PC-9 (cell line): Measurements from ENCODE around the gene AKAP6. TPM values are rescaled to one million over a fixed set of nuclear protein-coding genes. Genes with fewer than 3 reads are reported as not detected.
A peak's percentile ranks its signal among the peaks of the same experiment; 100 is the strongest.

Source experiments
- BruUV-seq: library from RNA; stranded (reverse); fragments of 400-500 nt; replicated peaks from 2 replicates; lab custom pipeline; 2021; lab: Mats Ljungman, UMichigan
- CTCF ChIA-PET: fragments of 300-600 bp; sonication (Branson Sonifier 250); formaldehyde crosslinking; loops from one replicate; lab custom pipeline; 2022; ENCODE audit warnings: antibody characterized with exemption; lab: Charles Lee
- POLR2A ChIA-PET: fragments of 300-600 bp; sonication (Branson Sonifier 250); formaldehyde crosslinking; loops from one replicate; lab custom pipeline; 2022; ENCODE audit warnings: antibody characterized with exemption; ENCODE audit not compliant: unreplicated experiment; lab: Charles Lee
- DNase-seq, 2 experiments: peaks; one replicate each; pipeline versions ENCODE4 v3.0.0 to v3.0.0-alpha.2; 2015 to 2022; ENCODE audit warnings: mixed read lengths in 1 of 2
- H2AFZ ChIP-seq: fragments of 200-600 bp; sonication (generic); 2 replicates; pipeline ENCODE4 v1.8.1; 2017; ENCODE audit warnings: antibody characterized with exemption
- H3F3A ChIP-seq: fragments of 200-600 bp; sonication (generic); 2 replicates; pipeline ENCODE4 v1.8.1; 2017; ENCODE audit warnings: antibody characterized with exemption, mild to moderate bottlenecking, low read depth; ENCODE audit not compliant: insufficient read depth
- H3K27ac ChIP-seq: fragments of 200-600 bp; sonication (generic); 2 replicates; pipeline ENCODE4 v1.6.1; 2016; ENCODE audit warnings: mixed run types
- H3K27me3 ChIP-seq: fragments of 200-600 bp; sonication (generic); 2 replicates; pipeline ENCODE4 v1.6.1; 2016; ENCODE audit warnings: low read depth, mixed run types; ENCODE audit not compliant: insufficient read depth
- H3K36me3 ChIP-seq: fragments of 200-600 bp; sonication (generic); 2 replicates; pipeline ENCODE4 v1.6.1; 2016; ENCODE audit warnings: low read depth, mixed run types
- H3K4me1 ChIP-seq: fragments of 200-600 bp; sonication (generic); replicated peaks from 2 replicates; pipeline ENCODE4 v1.6.1; 2016; ENCODE audit warnings: mixed run types; ENCODE audit not compliant: insufficient read depth
- H3K4me2 ChIP-seq: fragments of 200-600 bp; sonication (generic); 2 replicates; pipeline ENCODE4 v1.6.1; 2017; ENCODE audit warnings: mixed run types
- H3K4me3 ChIP-seq: fragments of 200-600 bp; sonication (generic); 2 replicates; pipeline ENCODE4 v1.6.1; 2016; ENCODE audit warnings: mixed run types
- H3K79me2 ChIP-seq: fragments of 200-600 bp; sonication (generic); 2 replicates; pipeline ENCODE4 v1.6.1; 2017; ENCODE audit warnings: low read depth, mixed run types
- H3K9me2 ChIP-seq: fragments of 200-600 bp; sonication (generic); 2 replicates; pipeline ENCODE4 v1.8.1; 2017; ENCODE audit warnings: mild to moderate bottlenecking; ENCODE audit not compliant: insufficient read depth
- H3K9me3 ChIP-seq: fragments of 200-600 bp; sonication (generic); 2 replicates; pipeline ENCODE4 v1.8.1; 2016; ENCODE audit warnings: low read depth; ENCODE audit not compliant: insufficient read depth
- H4K20me1 ChIP-seq: fragments of 200-600 bp; sonication (generic); 2 replicates; pipeline ENCODE4 v1.8.1; 2017; ENCODE audit not compliant: insufficient read depth
- EZH2 ChIP-seq: fragments of 200-600 bp; sonication (generic); IDR thresholded peaks from 2 replicates; pipeline ENCODE4 v1.8.0; 2017; ENCODE audit warnings: antibody characterized with exemption, low read depth
- intact Hi-C: fragments of 100-400 bp; cut with micrococcal nuclease; formaldehyde crosslinking; loops from one replicate; pipeline ENCODE4 v1.10.0; 2022; ENCODE audit not compliant: unreplicated experiment
- total RNA-seq: library from RNA; stranded (reverse); gene quantifications from 2 replicates; pipeline ENCODE4 v1.2.3, GENCODE V29; 2021
- TF ChIP-seq, protein P1 (sequence below): fragments of 200-600 bp; sonication (generic); conservative IDR thresholded peaks from 2 replicates; pipeline ENCODE4 v1.6.1; 2017; ENCODE audit warnings: mixed run types, antibody characterized with exemption, mild to moderate bottlenecking, moderate library complexity

The AKAP6 gene
- total RNA-seq, 1 experiment from 2014 or later, result 2.8 TPM

DNA sequence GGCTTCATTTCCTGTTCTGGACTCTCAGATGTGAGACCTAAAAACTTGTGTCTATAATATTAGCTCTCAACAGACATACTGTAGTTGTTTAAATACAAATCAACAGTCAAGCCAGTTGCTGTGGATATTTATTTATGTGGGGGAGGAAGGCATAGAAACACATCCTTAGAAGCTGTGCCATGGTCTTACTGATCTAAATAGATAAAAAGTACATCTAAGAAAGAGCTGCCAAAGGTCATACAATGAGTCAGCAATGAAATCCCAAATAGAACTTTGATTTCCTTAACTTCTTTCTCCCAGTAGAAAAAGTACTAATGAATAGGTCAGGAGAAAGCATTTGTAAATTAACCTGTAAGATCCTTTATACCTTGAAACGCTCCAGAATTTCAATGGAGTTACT, 185.1 kb downstream of the AKAP6 start:
- Histone ChIP-seq H3K4me3 (no peak overlapping the region), H3K27me3 (no peaks in the 10 kb centered on the region), H3F3A (no peaks in the 10 kb centered on the region), H3K79me2 (no peaks in the 10 kb centered on the region), H3K4me1 (peaks cover 22% of the 10 kb centered on the region), H3K9me2 (no peaks in the 10 kb centered on the region), H3K4me2 (peak overlapping the region; percentile 28), H3K27ac (peak overlapping the region; percentile 61), H4K20me1 (no peaks in the 10 kb centered on the region), H2AFZ (peak overlapping the region; percentile 58; the same call in 1 of the 2 replicates), H3K9me3 (no peaks in the 10 kb centered on the region), H3K36me3 (no peaks in the 10 kb centered on the region)
- CTCF ChIA-PET, result interaction anchor here (0.5 to 1.2 kb wide), 5 partner anchors 10 to 1488 kb away, joined by 3 to 4 read pairs (median 4); partner anchors contain the start of gene STRN3
- peak in 1 of 2 experiments; percentile 40 for DNase-seq
- BruUV-seq, result no TSS peak
- intact Hi-C loops, result no loop called here
- POLR2A ChIA-PET, result interaction anchor here (0.7 kb wide), 1 partner anchor 1322 kb away, joined by 4 read pairs; no protein-coding TSS in a partner anchor
- TF ChIP-seq, protein P1, sequence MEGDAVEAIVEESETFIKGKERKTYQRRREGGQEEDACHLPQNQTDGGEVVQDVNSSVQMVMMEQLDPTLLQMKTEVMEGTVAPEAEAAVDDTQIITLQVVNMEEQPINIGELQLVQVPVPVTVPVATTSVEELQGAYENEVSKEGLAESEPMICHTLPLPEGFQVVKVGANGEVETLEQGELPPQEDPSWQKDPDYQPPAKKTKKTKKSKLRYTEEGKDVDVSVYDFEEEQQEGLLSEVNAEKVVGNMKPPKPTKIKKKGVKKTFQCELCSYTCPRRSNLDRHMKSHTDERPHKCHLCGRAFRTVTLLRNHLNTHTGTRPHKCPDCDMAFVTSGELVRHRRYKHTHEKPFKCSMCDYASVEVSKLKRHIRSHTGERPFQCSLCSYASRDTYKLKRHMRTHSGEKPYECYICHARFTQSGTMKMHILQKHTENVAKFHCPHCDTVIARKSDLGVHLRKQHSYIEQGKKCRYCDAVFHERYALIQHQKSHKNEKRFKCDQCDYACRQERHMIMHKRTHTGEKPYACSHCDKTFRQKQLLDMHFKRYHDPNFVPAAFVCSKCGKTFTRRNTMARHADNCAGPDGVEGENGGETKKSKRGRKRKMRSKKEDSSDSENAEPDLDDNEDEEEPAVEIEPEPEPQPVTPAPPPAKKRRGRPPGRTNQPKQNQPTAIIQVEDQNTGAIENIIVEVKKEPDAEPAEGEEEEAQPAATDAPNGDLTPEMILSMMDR, result no peak
- no peak for TF ChIP-seq EZH2

DNA sequence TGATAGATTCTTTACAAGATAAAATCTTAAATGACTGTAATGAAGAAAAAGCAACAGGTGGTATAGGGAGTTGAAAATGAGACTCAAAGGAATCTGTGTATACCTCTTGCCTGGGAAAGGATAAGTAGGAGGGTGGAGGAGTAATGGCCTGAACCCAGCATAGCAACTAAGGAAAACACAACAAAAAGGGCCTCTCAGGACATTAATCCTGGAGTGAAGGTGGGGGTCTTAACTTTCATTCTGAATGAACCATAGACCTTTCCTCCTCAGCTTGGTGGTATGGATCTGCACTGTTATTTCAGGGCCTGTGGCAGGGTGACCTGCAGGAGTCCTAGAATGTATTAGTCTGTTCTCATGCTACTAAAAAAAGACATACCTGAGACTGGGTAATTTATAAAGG, 185.6 kb downstream of the AKAP6 start:
- no peaks in the 10 kb centered on the region for H3F3A ChIP-seq
- H3K27me3 ChIP-seq, result no peaks in the 10 kb centered on the region
- peak overlapping the region; percentile 28 for H3K4me2 ChIP-seq
- intact Hi-C loops, result no loop called here
- BruUV-seq, result no TSS peak
- H2AFZ ChIP-seq, result no peak overlapping the region
- no peaks in the 10 kb centered on the region for H3K36me3 ChIP-seq
- no peaks in the 10 kb centered on the region for H3K9me2 ChIP-seq
- H4K20me1 ChIP-seq, result no peaks in the 10 kb centered on the region
- ChIA-PET CTCF (interaction anchor here (1.2 kb wide), 1 partner anchor 10 kb away, joined by 4 read pairs; no protein-coding TSS in a partner anchor), POLR2A (no interaction called here)
- peak overlapping the region; percentile 61 for H3K27ac ChIP-seq
- no peaks in the 10 kb centered on the region for H3K79me2 ChIP-seq
- no peak for TF ChIP-seq EZH2
- TF ChIP-seq, protein P1, result no peak
- H3K4me3 ChIP-seq, result no peak overlapping the region
- H3K9me3 ChIP-seq, result no peaks in the 10 kb centered on the region
- H3K4me1 ChIP-seq, result peaks cover 22% of the 10 kb centered on the region
- DNase-seq, result no peak

DNA sequence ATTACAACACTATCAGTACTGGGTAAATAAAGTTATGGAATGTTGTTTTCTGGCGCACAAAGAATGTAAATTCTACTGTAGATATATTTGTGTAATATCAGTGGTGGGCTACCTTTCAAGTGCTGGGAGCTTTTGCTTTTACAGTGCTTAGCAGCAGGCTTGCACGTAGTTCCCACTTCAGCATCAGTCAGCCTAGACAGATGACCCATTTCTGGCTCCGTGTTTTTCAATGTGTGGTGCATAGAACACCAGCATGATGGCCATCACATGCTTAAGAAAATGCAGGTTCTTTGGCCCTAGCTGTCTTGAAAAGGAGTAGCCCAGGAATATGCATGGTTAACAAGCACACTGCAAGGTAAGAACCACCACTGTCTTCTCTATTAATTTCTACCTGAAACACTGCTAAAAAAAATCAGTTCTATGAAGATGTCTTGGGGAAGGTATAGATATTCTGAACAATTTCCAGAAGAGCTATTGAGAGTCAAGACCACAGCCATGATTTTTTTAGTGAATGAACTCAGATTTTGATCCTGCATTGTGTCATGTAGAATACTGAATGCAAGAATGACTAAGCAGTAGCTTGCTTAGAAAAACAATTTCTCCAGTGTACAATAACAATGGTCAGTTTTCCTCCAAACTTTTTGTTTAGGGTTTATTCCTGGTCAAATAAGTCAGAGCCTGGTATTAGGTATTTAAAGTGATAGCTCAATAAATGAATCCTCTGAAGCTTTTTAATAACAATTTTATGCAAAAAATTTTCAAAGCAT, 195.7 kb downstream of the AKAP6 start:
- H3K27me3 ChIP-seq, result no peaks in the 10 kb centered on the region
- H3K27ac ChIP-seq, result no peak overlapping the region
- intact Hi-C loops, result no loop called here
- no peaks in the 10 kb centered on the region for H3F3A ChIP-seq
- H3K9me3 ChIP-seq, result no peaks in the 10 kb centered on the region
- no peaks in the 10 kb centered on the region for H3K9me2 ChIP-seq
- no peaks in the 10 kb centered on the region for H3K36me3 ChIP-seq
- H3K4me1 ChIP-seq, result peaks cover 8% of the 10 kb centered on the region; the same call in 1 of the 2 replicates
- DNase-seq, result no peak
- no peaks in the 10 kb centered on the region for H3K79me2 ChIP-seq
- no peak for TF ChIP-seq EZH2
- TF ChIP-seq, protein P1, result no peak
- peak overlapping the region; percentile 23; the same call in 1 of the 2 replicates for H3K4me2 ChIP-seq
- H2AFZ ChIP-seq, result no peak overlapping the region
- no TSS peak for BruUV-seq
- ChIA-PET CTCF (interaction anchor here (1.4 kb wide), 1 partner anchor 11 kb away, joined by 4 read pairs; no protein-coding TSS in a partner anchor), POLR2A (interaction anchor here (0.6 to 0.7 kb wide), 2 partner anchors 40 to 782 kb away, joined by 5 to 19 read pairs; no protein-coding TSS in a partner anchor)
- no peak overlapping the region for H3K4me3 ChIP-seq
- no peaks in the 10 kb centered on the region for H4K20me1 ChIP-seq
